B cell (primary cell): ENCODE data around the gene CRCP. TPM values are rescaled to one million over a fixed set of nuclear protein-coding genes. Genes with fewer than 3 reads are reported as not detected.
"Not testable (repeated sequence)": the region's sequence is repeated elsewhere in the genome, so short reads cannot be mapped to it uniquely, and the experiment has no call there.

ENCODE experiments used
- ATAC-seq: fragments of 200-7000 bp; cut with Tn5 transposase; one replicate; pipeline ENCODE4 v1.10.0; 2021; ENCODE audit warnings: low read depth, mild to moderate bottlenecking, moderate number of reproducible peaks, moderate library complexity
- CTCF ChIA-PET: fragments of 350-600 bp; sonication (Branson Sonifier 250); formaldehyde crosslinking; loops from one replicate; lab custom pipeline; 2021; ENCODE audit warnings: antibody characterized with exemption, inconsistent platforms; lab: Charles Lee
- POLR2A ChIA-PET: fragments of 350-600 bp; sonication (Branson Sonifier 250); formaldehyde crosslinking; loops from one replicate; lab custom pipeline; 2021; ENCODE audit warnings: antibody characterized with exemption; lab: Charles Lee
- DNase-seq: peaks from one replicate; pipeline ENCODE4 v3.0.0; 2013
- H2AFZ ChIP-seq: 2 replicates; pipeline ENCODE4 v1.6.1; 2012; ENCODE audit warnings: mild to moderate bottlenecking, low read depth, low read length; ENCODE audit not compliant: insufficient read depth, poor library complexity, severe bottlenecking
- H3K27ac ChIP-seq, 2 donors: 1 replicate in 1 of 2; 2 replicates in 1 of 2; pipeline ENCODE4 v1.5.1; 2012 to 2013; ENCODE audit warnings: low read length in 2 of 2, mild to moderate bottlenecking in 2 of 2, moderate library complexity in 1 of 2
- H3K27me3 ChIP-seq, 4 experiments: fragments of 200-600 bp in 1 of 4; sonication (generic) in 1 of 4; replicated peaks in 1 of 4; 1 replicate in 2 of 4; 2 replicates in 2 of 4; pipeline versions ENCODE4 v1.6.1 to v1.7.0; 2013 to 2016; ENCODE audit warnings: low read length in 3 of 4, mild to moderate bottlenecking in 2 of 4, mixed read lengths in 1 of 4, moderate library complexity in 1 of 4; ENCODE audit not compliant: insufficient read depth in 4 of 4, control insufficient read depth in 3 of 4; ENCODE audit errors: control extremely low read depth in 1 of 4
- H3K36me3 ChIP-seq, 2 experiments: replicated peaks in 1 of 2; 1 replicate in 1 of 2; 2 replicates in 1 of 2; pipeline versions ENCODE4 v1.6.1 to v1.7.1; 2013; ENCODE audit warnings: low read length in 1 of 2; ENCODE audit not compliant: insufficient read depth in 2 of 2, control insufficient read depth in 1 of 2; ENCODE audit errors: control extremely low read depth in 1 of 2, extremely low read depth in 1 of 2
- H3K4me1 ChIP-seq, 2 donors: fragments of 200-600 bp in 1 of 2; sonication (generic) in 1 of 2; 1 replicate in 1 of 2; 2 replicates in 1 of 2; pipeline versions ENCODE4 v1.5.1 to v1.6.1; 2013 to 2017; ENCODE audit warnings: low read length in 2 of 2; ENCODE audit not compliant: control insufficient read depth in 2 of 2, insufficient read depth in 2 of 2
- H3K4me2 ChIP-seq: replicated peaks from 2 replicates; pipeline ENCODE3; 2012; ENCODE audit warnings: mild to moderate bottlenecking, low read depth, low read length; ENCODE audit not compliant: poor library complexity, severe bottlenecking
- H3K4me3 ChIP-seq, 5 experiments: fragments of 200-600 bp in 1 of 5; sonication (generic) in 1 of 5; 1 replicate in 3 of 5; 2 replicates in 2 of 5; pipeline versions ENCODE4 v1.5.1 to v1.7.0; 2011 to 2016; ENCODE audit warnings: low read length in 4 of 5, mild to moderate bottlenecking in 4 of 5, low read depth in 2 of 5, control low read depth in 1 of 5, moderate library complexity in 1 of 5; ENCODE audit not compliant: insufficient read depth in 1 of 5; ENCODE audit errors: control extremely low read depth in 1 of 5, extremely low read depth in 1 of 5
- H3K79me2 ChIP-seq: fragments of 200-600 bp; sonication (generic); one replicate; pipeline ENCODE4 v1.6.0; 2016; ENCODE audit warnings: low read length; ENCODE audit not compliant: control insufficient read depth, insufficient read depth
- H3K9ac ChIP-seq: fragments of 200-600 bp; sonication (generic); 2 replicates; pipeline ENCODE4 v1.6.1; 2017; ENCODE audit warnings: mild to moderate bottlenecking, low read length, moderate library complexity
- H3K9me3 ChIP-seq, 3 donors: one replicate each; pipeline versions ENCODE4 v1.6.1 to v1.7.1; 2013; ENCODE audit warnings: low read length in 2 of 3; ENCODE audit not compliant: control insufficient read depth in 2 of 3, insufficient read depth in 1 of 3; ENCODE audit errors: control extremely low read depth in 1 of 3
- H4K20me1 ChIP-seq: 2 replicates; pipeline ENCODE4 v1.6.0; 2012; ENCODE audit warnings: mild to moderate bottlenecking, low read length; ENCODE audit not compliant: insufficient read depth, control insufficient read depth, poor library complexity, severe bottlenecking
- H3K27ac Mint-ChIP-seq: one replicate; pipeline ENCODE4 v1.8.0; 2021; ENCODE audit warnings: mixed read lengths
- H3K27me3 Mint-ChIP-seq: one replicate; pipeline ENCODE4 v1.8.0; 2021; ENCODE audit warnings: mixed read lengths
- H3K4me1 Mint-ChIP-seq: one replicate; pipeline ENCODE4 v1.8.0; 2021; ENCODE audit warnings: mixed read lengths
- H3K4me3 Mint-ChIP-seq: one replicate; pipeline ENCODE4 v1.8.0; 2021; ENCODE audit warnings: mixed read lengths
- H3K9me3 Mint-ChIP-seq: one replicate; pipeline ENCODE4 v1.8.0; 2022; ENCODE audit warnings: mixed read lengths; ENCODE audit not compliant: insufficient read depth
- CTCF ChIP-seq: fragments of 200-600 bp; IDR thresholded peaks from one replicate; pipeline ENCODE4 v1.8.0; 2022; ENCODE audit warnings: antibody characterized with exemption, mild to moderate bottlenecking
- EZH2 ChIP-seq: IDR thresholded peaks from 2 replicates; pipeline ENCODE4 v1.6.1; 2012; ENCODE audit warnings: borderline replicate concordance, low read depth, mild to moderate bottlenecking, moderate library complexity, low read length; ENCODE audit not compliant: insufficient read depth, poor library complexity, severe bottlenecking
- WGBS: methylation state at CpG from one replicate; pipeline ENCODE4 v1.1.5; 2013; ENCODE audit warnings: missing lambda C conversion rate; ENCODE audit not compliant: insufficient coverage; 5-methylcytosine and 5-hydroxymethylcytosine counted together
- intact Hi-C: fragments of 100-400 bp; cut with micrococcal nuclease; formaldehyde crosslinking; loops from one replicate; pipeline ENCODE4 v1.10.0; 2022
- polyA plus RNA-seq: library from polyadenylated mRNA; depleted of rRNA; stranded (reverse); fragments of >200 nt; gene quantifications from 2 replicates; pipeline ENCODE4 v1.2.3, GENCODE V29; 2012
- total RNA-seq, 2 donors: library from RNA; stranded (reverse); fragments of 120-200 nt in 1 of 2; gene quantifications; 1 replicate in 1 of 2; 2 replicates in 1 of 2; pipeline versions ENCODE4 v1.2.3 to v1.2.4, GENCODE V29; 2013 to 2022

CRCP gene
- total and polyA plus RNA-seq, 2 donors (not counting 1 experiment from before 2014, with no cell fraction given), result 20.8 to 39.6 TPM

- no peak for ATAC-seq
- Histone ChIP-seq H3K9me3 (no peaks in the 10 kb centered on the region), H3K4me2 (peak overlapping the region; percentile 85), H4K20me1 (no peaks in the 10 kb centered on the region), H3K79me2 (no peaks in the 10 kb centered on the region), H3K27ac (peak overlapping the region in 1 of 2 donors; percentile 75), H3K36me3 (no peaks in the 10 kb centered on the region), H2AFZ (peak overlapping the region; percentile 93), H3K4me1 (peaks cover 11 to 16% of the 10 kb centered on the region in 2 donors), H3K4me3 (peak overlapping the region in 4 of 5 experiments; percentile 31 to 51 (median 48)), H3K9ac (peak overlapping the region; percentile 57), H3K27me3 (no peaks in the 10 kb centered on the region)
- WGBS, result 49% methylated on average over 4 of the region's 12 CpGs
- CTCF ChIA-PET, result no interaction called here
- DNase-seq, result no peak
- POLR2A ChIA-PET, result interaction anchor here (0.6 kb wide), 1 partner anchor 20 kb away, joined by 5 read pairs; no protein-coding TSS in a partner anchor
- no peak for TF ChIP-seq EZH2
- no peak for TF ChIP-seq CTCF
- H3K27me3 Mint-ChIP-seq, result no peaks in the 10 kb centered on the region
- no peak overlapping the region for H3K27ac Mint-ChIP-seq
- H3K9me3 Mint-ChIP-seq, result no peaks in the 10 kb centered on the region
- H3K4me3 Mint-ChIP-seq, result peak overlapping the region; percentile 64
- peaks cover 9% of the 10 kb centered on the region for H3K4me1 Mint-ChIP-seq
- intact Hi-C loops, result no loop called here
These were observed 14.1 kb upstream of the CRCP start for GRCh38 chr7:66100408-66101050.

- H3K27ac ChIP-seq, H3K27me3 ChIP-seq, H2AFZ ChIP-seq, H3K4me1 Mint-ChIP-seq, H3K4me3 Mint-ChIP-seq, H3K4me3 ChIP-seq, CTCF ChIA-PET, DNase-seq, H3K27ac Mint-ChIP-seq, H3K9ac ChIP-seq, POLR2A ChIA-PET, intact Hi-C loops, H3K4me2 ChIP-seq, H3K27me3 Mint-ChIP-seq, ATAC-seq, H3K36me3 ChIP-seq, H4K20me1 ChIP-seq, H3K9me3 Mint-ChIP-seq, H3K9me3 ChIP-seq, H3K79me2 ChIP-seq: not testable (repeated sequence)
- WGBS, result 98% methylated on average over 5 of the region's 6 CpGs
- H3K4me1 ChIP-seq, result peaks cover 11 to 16% of the 10 kb centered on the region in 2 donors
These were observed 12.5 kb upstream of the CRCP start for GRCh38 chr7:66102168-66102567.

DNA sequence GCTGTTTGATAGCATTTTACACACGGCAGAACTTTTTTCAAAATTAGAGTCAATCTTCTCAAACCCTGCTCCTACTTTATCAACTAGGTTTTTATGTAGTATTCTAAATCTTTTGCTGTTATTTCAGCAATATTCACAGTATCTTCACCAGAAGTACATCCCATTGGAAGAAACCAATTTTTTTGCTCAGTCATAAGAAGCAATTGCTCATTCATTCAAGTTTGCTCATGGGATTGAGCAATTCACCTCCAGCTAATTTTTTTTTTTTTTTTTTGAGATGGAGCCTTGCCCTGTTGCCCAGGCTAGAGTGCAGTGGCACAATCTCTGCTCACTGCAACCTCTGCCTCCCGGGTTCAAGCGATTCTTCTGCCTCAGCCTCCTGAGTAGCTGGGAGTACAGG lies 10.7 kb upstream of the CRCP start:
- H3K4me2 ChIP-seq, H3K9me3 ChIP-seq, H4K20me1 ChIP-seq, ATAC-seq, POLR2A ChIA-PET, H3K27me3 ChIP-seq, H3K9me3 Mint-ChIP-seq, H3K4me3 ChIP-seq, H3K27me3 Mint-ChIP-seq, H3K4me3 Mint-ChIP-seq, H3K36me3 ChIP-seq, H3K4me1 Mint-ChIP-seq, H3K27ac Mint-ChIP-seq, H3K27ac ChIP-seq, DNase-seq, H2AFZ ChIP-seq, H3K9ac ChIP-seq, intact Hi-C loops, CTCF ChIA-PET, H3K79me2 ChIP-seq: not testable (repeated sequence)
- peaks cover 11 to 16% of the 10 kb centered on the region in 2 donors for H3K4me1 ChIP-seq
- 100% methylated on average over 2 of the region's 3 CpGs for WGBS
